ENCODE results near the gene ZCCHC24.

Gene ZCCHC24

DNA sequence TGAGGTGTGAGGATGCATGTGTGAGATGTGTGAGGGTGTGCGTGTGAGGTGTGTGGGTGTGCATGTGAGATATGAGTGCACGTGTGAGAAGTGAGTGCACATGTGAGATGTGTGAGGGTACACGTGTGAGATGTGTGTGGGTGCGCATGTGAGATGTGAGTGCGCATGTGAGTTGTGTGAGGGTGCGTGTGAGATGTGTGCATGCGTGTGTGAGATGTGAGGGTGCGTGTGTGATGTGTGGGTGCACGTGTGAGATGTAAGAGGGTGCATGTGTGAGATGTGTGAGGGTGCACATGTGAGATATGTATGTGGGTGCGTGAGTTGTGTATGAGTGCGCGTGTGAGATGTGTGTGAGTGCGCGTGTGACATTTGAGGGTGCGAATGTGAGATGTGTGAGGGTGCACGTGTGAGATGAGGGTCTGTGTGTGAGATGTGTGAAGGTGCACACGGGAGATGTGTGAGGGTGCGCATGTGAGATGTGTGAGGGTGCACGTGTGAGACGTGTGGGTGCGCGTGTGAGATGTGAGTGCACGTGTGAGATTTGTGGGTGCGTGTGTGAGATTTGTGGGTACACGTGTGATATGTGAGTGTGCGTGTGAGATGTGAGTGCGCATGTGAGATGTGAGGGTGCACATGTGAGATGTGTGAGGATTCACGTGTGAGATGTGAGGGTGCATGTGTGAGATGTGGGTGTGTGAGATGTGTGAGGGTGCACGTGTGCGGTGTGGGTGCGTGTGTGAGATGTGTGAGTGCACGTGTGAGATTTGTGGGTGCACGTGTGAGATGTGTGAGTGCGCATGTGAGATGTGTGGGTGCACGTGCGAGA, 67.7 kb downstream of the ZCCHC24 start:
- Mint-ChIP-seq H3K27me3 (no peaks in the 10 kb centered on the region), H3K4me3 (no peak overlapping the region), H3K27ac (no peak overlapping the region), H3K36me3 (no peaks in the 10 kb centered on the region), H3K4me1 (ENCODE audit: low read depth) (peaks cover 2% of the 10 kb centered on the region), H3K9me3 (ENCODE audit: low read depth) (no peaks in the 10 kb centered on the region)

DNA sequence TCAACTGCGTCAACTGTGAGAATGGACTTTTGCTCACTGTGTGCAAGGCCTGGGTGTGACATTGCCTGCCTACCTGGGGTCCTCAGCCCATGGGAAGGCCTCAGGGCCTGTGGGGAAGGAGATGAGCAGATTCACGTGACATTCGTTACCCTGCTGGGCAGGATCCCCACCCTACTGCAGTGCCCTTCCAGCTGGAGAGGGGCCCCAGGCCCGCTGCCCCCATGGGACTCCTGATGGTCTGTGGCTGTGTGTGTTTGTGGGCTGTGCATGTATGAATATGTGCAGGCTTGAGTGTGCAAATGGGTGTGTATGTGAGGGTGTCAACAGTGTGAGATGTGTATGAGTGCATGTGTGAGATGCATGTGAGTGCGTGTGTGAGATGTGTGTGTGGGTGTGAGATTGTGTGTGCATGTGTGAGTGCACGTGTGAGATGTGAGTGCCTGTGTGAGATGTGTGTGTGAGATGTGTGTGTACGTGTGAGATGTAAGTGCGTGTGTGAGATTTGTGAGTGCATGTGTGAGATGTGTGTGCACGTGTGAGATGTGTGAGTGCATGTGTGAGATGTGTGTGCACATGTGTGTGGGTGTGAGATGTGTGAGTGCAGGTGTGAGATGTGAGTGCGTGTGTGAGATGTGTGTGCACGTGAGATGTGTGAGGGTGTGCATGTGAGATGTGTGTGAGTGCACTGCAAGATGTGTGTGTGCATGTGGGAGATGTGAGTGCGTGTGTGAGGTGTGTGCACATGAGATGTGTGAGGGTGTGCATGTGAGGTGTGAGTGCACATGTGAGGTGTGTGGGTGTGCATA, 68.5 kb downstream of the ZCCHC24 start:
- Mint-ChIP-seq H3K36me3 (no peaks in the 10 kb centered on the region), H3K27ac (no peak overlapping the region), H3K4me3 (no peak overlapping the region), H3K4me1 (ENCODE audit: low read depth) (peaks cover 2% of the 10 kb centered on the region), H3K9me3 (ENCODE audit: low read depth) (no peaks in the 10 kb centered on the region), H3K27me3 (no peaks in the 10 kb centered on the region)

DNA sequence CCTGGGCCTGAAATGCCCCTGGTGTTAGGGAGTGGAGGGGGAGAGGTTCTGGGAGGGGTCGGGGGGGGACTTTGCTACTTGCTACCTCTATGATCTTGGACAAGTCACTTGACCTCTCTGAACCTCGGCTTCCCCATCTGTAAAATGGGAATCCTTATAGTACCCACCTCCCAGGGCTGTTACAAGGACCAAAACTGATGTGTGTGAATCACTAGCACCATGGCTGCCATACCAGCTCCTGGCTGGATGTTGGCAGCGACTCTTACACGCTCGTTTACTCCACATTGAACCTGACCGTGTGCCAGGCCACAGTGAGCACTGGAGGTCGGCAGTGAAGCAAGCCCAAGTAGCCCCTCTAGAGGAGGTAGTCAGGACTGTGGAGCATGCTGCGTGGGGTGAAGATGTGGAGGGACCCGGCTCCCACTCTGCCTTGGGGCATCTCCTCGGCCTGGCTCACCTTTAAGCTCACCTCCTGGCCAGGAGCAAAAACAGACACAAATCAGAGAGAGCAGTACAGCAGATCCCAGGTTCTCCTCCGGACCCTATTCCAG, 69.3 kb downstream of the ZCCHC24 start:
- no peak overlapping the region for H3K27ac Mint-ChIP-seq
- H3K27me3 Mint-ChIP-seq, result no peaks in the 10 kb centered on the region
- H3K4me3 Mint-ChIP-seq, result no peak overlapping the region
- no peaks in the 10 kb centered on the region for H3K36me3 Mint-ChIP-seq
- peaks cover 4% of the 10 kb centered on the region for H3K9me3 Mint-ChIP-seq (ENCODE audit: low read depth)
- H3K4me1 Mint-ChIP-seq (ENCODE audit: low read depth), result peaks cover 2% of the 10 kb centered on the region

DNA sequence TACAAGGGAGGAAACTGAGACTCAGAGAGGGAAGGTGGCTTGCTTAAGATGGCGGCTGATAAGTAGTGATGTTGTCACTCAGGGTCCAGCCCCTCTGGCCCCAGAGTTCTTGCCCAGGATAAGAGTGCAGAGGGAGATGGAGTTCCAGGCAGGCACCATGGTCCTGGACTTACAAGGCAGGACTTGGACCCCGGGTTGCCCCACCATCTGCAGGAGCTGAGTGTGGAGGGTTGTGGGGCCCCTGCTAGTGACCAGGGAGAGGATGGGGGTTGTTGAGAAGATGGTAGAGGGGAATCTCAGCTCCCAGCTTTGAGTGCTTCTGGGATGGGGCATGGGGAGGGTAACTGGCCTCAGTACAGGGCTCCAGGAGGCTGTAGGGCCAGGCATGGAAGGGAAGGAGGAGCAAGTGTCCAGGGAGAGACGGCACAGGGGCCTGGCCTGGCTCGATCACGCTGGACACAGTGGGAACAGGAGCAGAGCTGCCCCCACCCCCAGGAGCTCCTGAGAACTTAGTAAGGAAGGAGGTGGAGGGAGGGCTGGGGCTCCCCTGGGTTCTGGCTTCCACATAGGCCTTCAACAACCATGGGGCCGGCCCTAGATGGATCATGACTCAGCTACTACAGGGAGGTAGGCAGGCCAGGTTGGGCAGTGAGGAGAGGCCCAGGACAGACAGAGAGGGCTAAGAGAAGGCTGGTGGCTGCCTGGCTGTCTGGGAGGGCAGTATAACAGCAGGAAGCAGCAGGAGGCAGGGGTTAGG, 69.9 kb downstream of the ZCCHC24 start:
- Mint-ChIP-seq H3K4me3 (no peak overlapping the region), H3K27ac (no peak overlapping the region), H3K27me3 (no peaks in the 10 kb centered on the region), H3K36me3 (peaks cover 2% of the 10 kb centered on the region), H3K4me1 (ENCODE audit: low read depth) (peaks cover 2% of the 10 kb centered on the region), H3K9me3 (ENCODE audit: low read depth) (peaks cover 8% of the 10 kb centered on the region)

DNA sequence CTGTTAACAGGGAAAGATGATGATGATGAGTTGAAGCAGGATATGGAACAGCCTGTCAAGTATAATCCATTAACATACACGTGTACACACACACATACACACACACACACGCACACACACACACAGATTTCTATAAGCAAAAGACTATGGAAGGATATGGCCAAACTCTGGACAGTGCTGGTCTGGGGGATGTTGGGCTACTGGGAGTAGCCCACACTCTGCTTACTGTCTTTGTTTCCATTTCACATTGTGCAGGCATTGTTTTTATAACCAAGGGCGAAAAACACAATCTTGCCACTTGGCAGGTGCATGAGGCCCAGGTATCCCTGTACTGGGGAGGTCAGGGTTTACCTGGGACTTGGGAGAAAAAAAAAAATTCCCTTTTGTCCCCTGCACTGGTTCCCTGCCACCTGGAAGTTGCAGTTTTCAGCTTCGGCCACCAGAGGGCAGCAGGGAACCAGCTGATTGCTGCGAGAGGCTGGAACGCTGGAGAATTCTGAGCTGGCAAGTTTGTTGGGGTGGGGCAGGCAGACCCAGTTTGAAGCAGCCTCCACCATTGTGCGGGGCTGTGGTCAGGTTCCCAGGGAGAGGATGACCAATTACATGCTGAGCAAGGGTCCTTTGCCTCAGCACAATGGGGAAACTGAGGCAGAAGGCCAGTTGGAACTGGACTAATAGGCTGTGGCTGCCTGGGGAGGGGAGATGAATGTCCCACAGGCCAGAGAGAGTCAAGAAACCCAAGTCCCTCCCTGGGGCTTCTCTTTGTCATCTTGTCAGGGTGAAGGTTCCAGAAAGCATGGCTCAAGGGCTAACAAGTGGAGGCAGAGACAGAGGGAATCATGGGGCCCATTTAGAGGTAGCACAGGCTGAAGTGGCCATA, 70.9 kb downstream of the ZCCHC24 start:
- Mint-ChIP-seq H3K4me1 (ENCODE audit: low read depth) (peaks cover 2% of the 10 kb centered on the region), H3K9me3 (ENCODE audit: low read depth) (peaks cover 12% of the 10 kb centered on the region), H3K27ac (no peak overlapping the region), H3K27me3 (no peaks in the 10 kb centered on the region), H3K4me3 (no peak overlapping the region), H3K36me3 (peaks cover 5% of the 10 kb centered on the region)

DNA sequence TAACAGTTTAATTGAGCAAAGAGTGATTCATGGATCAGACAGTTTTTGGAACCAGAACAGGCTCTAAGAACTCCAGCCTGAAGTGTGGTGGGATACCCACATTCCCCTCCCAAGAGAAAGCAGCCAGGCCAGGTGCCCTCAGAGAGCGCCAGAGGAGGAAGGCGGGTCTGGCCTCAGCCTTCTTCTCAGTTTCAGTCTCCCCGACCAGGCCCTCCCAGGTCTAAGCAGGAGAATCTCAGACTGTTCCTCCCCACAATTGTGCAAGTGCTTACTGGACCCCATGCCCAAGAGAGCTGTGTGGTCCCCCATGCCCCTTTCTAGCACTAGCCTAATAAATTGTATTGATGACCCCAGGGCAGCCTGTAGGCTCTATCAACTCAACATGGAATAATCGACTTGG, 72.6 kb downstream of the ZCCHC24 start:
- peaks cover 5% of the 10 kb centered on the region for H3K36me3 Mint-ChIP-seq
- H3K4me3 Mint-ChIP-seq, result no peak overlapping the region
- no peaks in the 10 kb centered on the region for H3K27me3 Mint-ChIP-seq
- H3K27ac Mint-ChIP-seq, result no peak overlapping the region
- peaks cover 2% of the 10 kb centered on the region for H3K4me1 Mint-ChIP-seq (ENCODE audit: low read depth)
- peaks cover 12% of the 10 kb centered on the region for H3K9me3 Mint-ChIP-seq (ENCODE audit: low read depth)

DNA sequence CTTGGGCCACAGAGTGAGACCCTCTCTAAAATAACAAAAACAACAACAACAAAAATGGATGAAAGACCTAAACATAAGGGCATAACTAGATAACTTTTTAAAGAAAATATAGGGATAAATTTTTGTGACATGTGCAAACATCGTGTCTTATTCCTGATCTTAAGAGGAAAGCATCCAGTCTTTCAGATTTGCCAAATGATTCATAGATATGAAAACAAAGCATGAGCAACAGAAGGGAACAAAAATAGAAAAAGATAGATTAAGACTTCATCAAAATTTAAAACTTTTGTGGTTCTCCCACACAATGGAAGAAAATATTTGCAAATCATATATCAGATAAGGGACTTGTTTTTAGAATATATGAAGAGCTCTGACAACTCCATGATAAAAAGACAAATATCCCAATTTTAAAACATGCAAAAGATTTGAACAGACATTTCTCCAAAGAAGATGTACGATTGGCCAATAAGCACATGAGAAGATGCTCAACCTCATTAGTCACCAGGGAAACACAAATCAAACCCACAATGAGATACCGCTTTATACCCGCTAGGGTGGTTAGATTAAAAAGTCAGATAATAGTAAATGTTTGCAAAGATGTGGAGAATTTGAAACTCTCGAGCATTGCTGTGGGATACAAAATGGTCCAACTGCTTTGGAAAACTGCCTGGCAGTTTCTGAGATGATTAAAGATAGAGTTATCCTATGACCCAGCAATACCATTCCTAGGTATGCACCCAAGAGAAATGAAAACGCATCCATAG, 77.8 kb downstream of the ZCCHC24 start:
- Mint-ChIP-seq H3K4me1 (ENCODE audit: low read depth) (no peaks in the 10 kb centered on the region), H3K4me3 (no peak overlapping the region), H3K27ac (no peak overlapping the region), H3K36me3 (peaks cover 8% of the 10 kb centered on the region), H3K27me3 (no peaks in the 10 kb centered on the region), H3K9me3 (ENCODE audit: low read depth) (peaks cover 12% of the 10 kb centered on the region)

DNA sequence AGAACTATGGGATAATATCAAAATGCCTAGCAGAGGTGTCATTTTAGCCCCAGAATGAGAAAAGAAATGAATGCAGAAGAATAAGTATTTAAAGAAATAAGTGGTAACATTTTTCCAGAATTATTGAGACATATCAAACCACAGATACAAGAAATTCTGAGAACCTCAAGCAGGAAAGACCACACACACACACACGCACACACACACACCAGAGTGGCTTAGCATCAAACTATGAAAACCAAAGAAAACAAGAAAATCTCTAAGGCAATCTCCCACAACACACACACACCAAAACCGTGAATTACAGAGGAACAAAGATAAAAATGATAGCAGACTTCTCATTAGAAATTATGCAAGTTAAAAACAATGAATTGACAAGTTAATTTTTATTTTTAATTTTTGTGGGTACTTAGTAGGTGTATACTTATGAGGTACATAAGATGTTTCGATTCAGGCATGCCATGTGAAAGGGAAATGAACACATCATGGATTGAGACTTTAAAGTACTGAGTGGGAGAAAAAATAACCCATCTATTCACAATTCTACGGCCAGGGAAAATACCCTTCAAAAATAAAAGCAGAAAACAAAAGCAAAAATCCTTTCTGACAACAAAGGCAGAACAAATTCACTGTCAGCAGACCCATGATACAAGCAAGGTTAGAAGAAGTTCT, 83.6 kb downstream of the ZCCHC24 start:
- Mint-ChIP-seq H3K27ac (no peak overlapping the region), H3K36me3 (peaks cover 3% of the 10 kb centered on the region), H3K9me3 (ENCODE audit: low read depth) (no peaks in the 10 kb centered on the region), H3K27me3 (no peaks in the 10 kb centered on the region), H3K4me1 (ENCODE audit: low read depth) (peaks cover 18% of the 10 kb centered on the region), H3K4me3 (no peak overlapping the region)

DNA sequence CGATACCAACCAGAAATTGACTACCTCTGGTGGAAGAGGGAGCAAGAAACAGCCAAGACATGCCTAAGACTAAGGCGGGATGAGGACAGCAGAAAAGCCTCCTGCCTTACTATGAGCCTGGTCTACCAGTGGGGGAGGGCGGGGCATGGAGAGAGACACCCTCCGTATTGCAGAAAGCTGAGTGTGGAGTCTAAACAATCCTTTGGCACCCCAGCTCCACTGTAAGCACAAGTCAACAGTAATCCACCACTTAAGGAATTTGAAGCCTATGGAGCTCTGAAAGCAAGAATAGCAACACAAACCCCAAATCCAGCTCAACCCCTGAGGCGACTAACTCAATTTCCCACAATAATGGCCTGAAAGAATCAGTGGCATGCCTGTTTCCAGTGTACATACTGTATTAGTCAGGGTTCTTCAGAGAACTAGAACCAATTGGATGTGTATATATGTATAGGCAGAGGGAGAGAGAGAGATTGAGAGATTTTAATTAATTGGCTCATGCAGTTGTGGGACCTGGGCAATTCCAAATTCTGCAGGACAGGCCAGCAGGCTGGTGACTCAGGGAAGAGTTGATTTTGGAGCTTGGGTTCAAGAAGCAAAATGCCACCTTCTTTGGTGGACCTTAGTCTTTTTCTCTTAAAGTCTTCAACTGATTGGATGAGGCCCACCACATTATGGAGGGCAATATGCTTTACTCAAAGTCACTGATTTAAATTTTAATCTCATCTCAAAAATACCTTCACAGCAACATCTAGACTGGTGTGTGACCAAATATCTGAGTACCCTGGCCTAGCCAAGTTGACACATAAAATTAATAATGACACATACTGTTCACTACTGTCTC, 84.7 kb downstream of the ZCCHC24 start:
- H3K27me3 Mint-ChIP-seq, result no peaks in the 10 kb centered on the region
- H3K27ac Mint-ChIP-seq, result no peak overlapping the region

DNA sequence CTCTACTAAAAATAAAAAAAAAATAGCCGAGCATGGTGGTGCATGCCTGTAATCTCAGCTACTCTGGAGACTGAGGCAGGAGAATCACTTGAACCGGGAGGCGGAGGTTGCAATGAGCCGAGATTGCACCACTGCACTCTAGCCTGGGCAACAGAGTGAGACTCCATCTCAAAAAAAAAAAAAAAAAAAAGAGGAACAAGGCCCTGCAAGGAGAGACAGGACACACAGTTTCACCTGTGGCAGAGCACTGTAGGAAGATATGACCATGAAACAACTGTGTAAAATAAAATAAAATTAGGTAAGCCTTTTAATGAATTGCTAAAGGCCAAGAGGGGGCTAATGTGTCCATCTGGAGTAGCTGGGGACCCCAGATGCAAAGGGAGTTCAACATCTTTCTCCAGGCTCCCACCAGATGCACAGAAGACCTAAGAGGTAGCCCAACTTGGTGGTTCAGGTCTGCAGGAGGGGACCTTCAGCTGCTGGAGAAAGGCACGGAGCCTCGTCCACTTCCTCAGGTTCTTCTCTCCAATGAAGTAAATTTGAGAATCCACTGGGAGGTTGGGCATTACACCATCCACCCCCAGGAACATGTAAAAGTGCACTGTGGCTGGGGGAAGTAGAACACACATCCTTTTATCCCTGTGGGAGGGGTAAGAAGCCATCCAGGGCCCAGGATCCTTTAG, 85.5 kb downstream of the ZCCHC24 start:
- peaks cover 18% of the 10 kb centered on the region for H3K4me1 Mint-ChIP-seq (ENCODE audit: low read depth)
- no peaks in the 10 kb centered on the region for H3K27me3 Mint-ChIP-seq
- no peaks in the 10 kb centered on the region for H3K9me3 Mint-ChIP-seq (ENCODE audit: low read depth)
- H3K36me3 Mint-ChIP-seq, result peaks cover 7% of the 10 kb centered on the region
- no peak overlapping the region for H3K4me3 Mint-ChIP-seq
- no peak overlapping the region for H3K27ac Mint-ChIP-seq

More for the DNA sequence above, 84.7 kb downstream of the ZCCHC24 start:
- Mint-ChIP-seq H3K4me1 (ENCODE audit: low read depth) (peaks cover 18% of the 10 kb centered on the region), H3K9me3 (ENCODE audit: low read depth) (no peaks in the 10 kb centered on the region), H3K4me3 (no peak overlapping the region), H3K36me3 (peaks cover 3% of the 10 kb centered on the region)

DNA sequence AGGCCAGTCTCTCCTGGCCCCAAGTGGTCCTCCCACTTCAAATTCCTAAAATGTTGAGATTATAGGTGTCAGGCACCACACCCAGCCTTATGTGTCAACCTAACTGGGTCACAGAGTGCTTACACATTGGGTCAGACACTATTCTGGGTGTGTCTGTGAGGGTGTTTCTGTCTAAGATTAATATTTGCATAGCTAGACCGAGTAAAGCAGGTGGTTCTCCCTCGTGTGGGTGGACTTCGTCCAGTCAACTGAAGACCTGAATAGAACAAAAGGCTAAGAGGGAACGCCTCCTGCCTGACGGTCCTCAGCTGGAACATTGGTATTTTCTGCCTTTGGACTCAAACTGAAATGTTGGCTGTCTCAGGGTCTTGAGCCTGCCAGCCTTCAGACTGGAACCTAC, 86.6 kb downstream of the ZCCHC24 start:
- H3K4me3 Mint-ChIP-seq, result no peak overlapping the region
- H3K4me1 Mint-ChIP-seq (ENCODE audit: low read depth), result peaks cover 19% of the 10 kb centered on the region
- peaks cover 16% of the 10 kb centered on the region for H3K36me3 Mint-ChIP-seq
- no peaks in the 10 kb centered on the region for H3K27me3 Mint-ChIP-seq
- H3K9me3 Mint-ChIP-seq (ENCODE audit: low read depth), result no peaks in the 10 kb centered on the region
- no peak overlapping the region for H3K27ac Mint-ChIP-seq

DNA sequence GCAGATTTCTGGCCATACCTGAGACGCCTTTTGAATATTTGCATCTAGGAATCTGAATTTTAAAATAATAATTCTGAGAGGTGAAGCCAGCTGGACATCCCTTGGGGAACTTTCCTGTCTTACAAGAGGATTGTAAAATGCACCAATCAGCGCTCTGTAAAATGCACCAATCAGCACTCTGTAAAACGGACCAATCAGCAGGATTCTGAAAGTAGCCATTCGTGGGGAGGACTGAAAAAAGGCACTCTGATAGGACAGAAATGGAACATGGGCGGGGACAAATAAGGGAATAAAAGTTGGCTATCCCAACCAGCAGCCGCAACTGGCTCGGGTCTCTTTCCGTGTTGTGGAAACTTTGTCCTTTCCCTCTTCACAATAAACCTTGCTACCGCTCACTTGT, 88.2 kb downstream of the ZCCHC24 start:
- H3K27me3 Mint-ChIP-seq, result no peaks in the 10 kb centered on the region
- H3K9me3 Mint-ChIP-seq (ENCODE audit: low read depth), result no peaks in the 10 kb centered on the region
- no peak overlapping the region for H3K27ac Mint-ChIP-seq
- peaks cover 23% of the 10 kb centered on the region for H3K36me3 Mint-ChIP-seq
- H3K4me3 Mint-ChIP-seq, result no peak overlapping the region
- H3K4me1 Mint-ChIP-seq (ENCODE audit: low read depth), result peaks cover 27% of the 10 kb centered on the region

Data from activated naive CD8-positive, alpha-beta T cell (primary cell).